NCI-H1436 treated with DMSO at 0.1 percent for 48 hours (cell line): ENCODE data around the gene DOK7.

Experiments
- DNase-seq: peaks from one replicate; lab custom pipeline; 2025; lab: John Stamatoyannopoulos, UW

DOK7 gene

GRCh38 chr4:3463556-3464348, 646 bp downstream of the DOK7 start:
- DNase-seq, result no peak

GRCh38 chr4:3464349-3464905, 1.3 kb downstream of the DOK7 start:
- DNase-seq, result no peak

DNA sequence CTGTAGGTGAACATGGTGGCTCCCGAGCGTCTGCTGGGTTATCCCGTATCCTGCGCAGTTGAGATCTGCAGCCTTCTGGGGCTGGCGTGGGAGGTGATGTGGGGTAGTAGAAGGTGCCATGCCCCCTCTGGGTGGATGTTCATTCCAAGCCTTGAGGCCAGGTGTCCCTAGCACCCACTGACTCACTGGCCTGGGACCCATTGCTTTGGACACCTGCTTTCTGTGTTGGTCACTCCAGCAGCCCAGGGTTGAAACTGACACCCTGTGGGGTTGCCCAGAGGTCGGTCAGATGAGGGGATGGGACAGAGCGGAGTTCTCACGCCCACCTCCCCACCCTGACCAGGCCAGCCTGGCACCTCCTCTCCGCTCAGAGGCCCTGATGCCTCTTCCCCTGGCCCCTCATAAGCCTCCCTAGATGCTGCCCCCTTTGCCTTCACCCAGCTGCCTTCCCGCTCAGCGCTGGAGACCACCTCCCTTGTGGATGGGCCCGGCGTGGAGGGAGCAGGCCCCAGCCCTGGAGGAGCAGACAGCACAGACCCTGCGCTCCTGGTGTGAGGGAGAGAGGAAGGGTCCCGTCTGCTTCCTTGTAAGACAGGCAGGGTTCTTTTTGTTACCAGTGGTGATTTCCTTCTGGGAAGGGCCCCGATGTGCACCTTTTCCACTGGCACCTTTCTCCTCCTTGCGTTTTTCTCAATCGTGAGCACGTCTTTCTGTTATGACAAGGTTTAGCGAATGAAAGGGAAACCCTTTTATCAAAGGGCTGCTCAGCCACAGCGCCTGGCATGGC, 2.0 kb downstream of the DOK7 start:
- no peak for DNase-seq

- DNase-seq, result no peak
Measured at GRCh38 chr4:3465698-3466671, 2.9 kb downstream of the DOK7 start.

GRCh38 chr4:3466691-3467600, 3.8 kb downstream of the DOK7 start:
- no peak for DNase-seq

DNA sequence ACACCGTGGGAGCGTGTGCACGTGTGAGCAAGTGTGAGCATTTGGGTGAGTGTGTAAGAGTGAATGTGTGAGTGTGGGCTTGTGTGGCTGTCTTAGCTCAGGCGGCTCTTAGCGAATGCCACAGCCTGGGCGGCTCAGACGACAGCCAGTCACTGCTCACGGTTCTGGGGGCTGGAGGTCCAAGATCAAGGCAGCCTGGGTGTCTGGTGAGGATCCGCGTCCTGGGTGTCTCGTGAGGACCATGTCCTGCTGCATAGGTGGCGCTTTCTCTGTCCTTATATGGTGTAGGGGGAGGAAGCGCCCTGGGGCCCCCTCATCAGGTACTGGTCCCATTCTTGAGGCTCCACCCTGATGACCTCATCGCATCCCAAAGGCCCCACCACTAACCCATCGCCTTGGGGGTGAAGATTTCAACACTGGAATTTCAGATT, 4.5 kb downstream of the DOK7 start:
- no peak for DNase-seq

DNA sequence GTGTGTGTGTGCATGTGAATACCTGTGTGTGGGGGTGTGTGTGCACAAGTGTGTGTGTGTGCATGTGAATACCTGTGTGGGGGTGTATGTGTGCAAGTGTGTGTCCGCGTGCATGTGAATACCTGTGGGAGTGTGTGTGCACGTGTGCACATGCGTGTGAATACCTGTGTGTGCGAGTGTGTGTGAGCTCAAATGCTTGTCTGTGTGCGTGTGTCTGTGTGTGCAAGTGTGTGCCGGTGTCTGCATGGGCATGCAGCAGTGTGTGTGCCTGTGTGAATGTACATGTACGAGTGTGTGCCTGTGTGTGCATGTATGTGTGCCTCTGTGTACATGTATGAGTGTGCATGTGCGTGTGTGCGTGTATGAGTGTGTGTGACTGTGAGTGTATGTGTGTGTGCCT, 5.0 kb downstream of the DOK7 start:
- DNase-seq, result no peak

- no peak for DNase-seq
Measured at GRCh38 chr4:3468804-3469203, 5.7 kb downstream of the DOK7 start.

DNA sequence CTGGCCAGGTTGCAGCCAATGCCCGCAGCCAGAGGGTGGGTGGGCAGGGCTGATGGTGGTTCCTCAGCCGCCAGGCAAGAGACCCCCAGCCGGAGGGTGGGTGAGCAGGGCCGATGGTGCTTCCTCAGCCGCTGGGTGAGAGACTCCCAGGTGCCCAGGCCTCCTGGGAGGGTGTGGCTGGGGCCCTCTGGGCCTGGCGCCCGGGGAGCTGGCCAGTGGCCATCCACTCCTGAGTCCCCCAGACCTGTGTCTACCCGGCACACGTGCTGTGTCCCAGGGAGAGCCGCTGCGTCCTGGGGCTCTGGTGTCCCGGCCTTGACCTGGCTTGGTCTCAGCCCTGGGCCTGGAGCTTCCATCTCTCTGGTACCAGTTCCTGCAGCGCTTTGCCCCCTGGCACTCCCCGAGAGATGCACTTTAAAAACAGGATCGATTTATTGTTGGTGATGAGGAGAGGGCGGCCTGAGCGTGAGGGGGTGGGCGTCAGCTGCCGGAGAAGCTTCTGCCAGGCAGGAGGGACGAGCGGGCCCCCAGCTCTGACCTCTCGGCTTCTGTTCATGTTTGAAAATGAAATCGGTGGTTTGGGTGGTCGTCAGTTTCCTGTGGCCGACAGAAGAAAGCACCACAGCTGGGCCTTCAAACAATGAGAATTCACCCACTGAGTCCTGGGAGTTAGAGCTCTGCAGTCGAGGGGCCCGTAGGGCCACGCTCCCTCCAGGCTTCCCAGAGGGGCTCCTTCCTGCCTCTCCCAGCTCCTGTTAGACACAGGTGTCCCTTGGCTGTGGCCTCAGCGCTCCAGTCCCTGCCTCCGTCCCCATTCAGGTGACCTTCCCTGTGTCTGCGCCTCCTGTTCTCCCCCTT, 6.5 kb downstream of the DOK7 start:
- DNase-seq, result no peak

DNA sequence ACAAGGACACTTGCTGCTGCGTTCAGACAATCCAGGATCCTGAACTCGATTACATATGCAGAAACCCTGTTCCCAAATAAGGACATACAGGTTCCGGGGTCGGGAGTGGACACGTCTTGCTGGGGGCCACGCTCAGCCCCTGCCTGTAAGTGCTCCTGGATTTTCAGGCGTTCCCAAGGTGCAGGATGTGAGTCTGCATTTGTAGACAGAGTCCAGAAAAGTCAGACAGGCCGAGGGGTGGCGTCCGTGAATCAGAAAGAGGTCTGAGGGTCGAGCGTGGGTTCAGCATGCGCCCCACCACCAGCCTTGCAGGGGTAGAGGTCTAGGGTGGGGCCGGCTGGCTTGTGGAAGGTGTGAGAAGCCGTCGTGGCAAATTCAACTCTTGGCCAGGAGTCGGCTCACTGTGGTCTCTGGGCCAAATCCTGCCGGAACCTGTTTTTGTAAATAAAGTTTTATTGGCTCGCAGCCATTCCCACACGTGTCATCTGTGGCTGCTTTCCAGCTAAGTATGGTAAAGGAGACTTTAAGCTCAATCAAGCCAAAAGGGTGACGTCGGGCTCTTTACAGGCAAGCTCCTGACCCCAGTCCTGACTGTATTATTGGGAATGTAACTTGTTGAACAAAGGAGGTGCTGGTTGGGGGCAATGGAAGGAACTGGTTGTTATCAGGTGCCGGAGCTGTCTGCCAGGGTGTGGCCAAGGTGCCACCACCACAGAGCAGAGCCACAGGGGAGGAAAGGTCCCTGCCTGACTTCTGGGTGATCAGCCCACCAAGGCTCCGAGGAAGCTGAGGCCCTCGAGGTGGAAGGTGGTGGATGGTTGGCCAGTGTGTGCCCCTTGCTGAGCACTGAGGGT, 7.4 kb downstream of the DOK7 start:
- no peak for DNase-seq

DNA sequence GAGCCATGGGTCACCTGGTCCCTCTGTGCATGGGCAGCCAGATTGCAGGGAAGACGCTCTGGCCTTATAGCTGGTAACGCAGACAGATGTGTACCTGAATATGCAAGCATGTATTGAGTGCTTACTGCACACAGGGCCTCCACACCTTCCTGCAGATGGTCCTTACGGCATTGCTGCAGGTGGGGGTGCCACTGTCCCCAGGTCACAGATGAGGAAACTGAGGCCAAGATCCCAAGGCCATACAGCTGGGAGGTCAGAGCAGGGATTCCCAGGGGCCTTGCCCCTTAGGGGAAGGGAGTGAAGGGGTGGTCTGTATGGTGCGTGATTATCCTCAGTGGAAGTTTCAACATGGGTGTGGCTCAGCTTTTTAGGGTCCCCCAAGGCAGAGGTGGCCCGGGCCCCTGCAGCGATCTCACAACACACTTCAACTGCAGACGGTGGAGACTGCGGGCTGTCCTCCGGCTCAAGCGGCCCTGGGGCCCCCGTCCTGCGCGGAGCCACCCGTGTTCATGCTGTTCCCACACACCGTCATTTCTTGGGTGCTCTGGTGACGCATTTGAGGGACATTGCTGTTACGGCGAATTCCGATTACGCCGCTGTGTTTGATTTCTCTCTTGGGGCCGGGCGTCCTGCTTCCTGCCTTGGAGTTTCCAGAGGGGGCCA, 8.1 kb downstream of the DOK7 start:
- no peak for DNase-seq

DNA sequence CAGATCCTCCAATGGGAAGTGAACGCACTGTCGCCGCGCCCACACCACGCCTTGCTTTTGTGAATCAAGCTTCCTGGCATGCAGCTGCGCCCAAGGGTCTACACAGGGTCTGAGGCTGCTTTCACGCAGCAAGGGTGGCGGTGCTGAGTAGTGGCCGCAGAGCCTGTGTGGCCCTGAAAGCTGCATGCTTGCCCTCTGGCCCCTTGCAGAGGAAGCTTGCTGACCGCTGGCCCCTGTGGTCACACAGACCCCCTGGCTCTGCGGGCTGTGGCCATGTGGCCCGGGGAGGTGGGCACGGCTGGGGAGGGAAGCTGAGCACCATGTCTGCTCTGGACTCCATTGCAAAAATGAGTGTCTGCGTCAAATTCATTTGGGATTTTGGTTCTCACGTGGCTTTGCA, 8.8 kb downstream of the DOK7 start:
- no peak for DNase-seq

DNA sequence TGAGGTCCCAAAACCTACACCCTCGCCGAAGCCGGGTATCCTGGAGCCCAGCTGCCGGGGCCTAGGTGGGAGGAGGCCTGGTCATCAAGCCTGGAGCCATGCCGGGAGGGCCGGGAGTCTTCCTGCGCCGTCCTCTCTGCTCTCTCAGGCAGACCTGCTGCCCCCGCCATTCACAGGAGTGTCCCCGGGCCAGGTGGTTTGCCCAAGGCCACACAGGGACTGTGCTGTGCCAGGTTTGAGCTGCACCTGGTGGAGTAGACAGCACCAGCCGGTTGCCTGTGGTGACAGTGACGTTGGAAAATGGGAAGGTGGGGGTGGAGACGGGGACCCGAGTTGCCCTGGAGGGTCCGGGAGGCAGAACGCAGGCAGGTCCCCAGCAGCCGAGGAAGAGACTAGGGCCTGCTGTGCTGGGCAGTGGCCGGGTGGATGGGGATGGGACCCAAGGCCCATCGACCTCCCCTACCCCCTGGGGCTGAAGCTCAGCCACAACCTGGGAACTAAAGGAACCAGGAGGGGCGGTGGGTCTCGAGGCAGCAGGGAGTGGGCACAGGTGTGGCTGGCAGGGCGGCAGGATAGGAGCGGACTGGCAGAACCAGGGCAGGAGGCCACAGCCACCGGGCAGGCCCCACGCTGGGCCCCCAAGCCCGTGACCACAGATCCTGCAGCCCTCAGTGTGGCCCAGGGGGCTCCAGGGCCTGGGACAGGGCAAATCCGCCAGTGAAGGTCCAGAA, 9.5 kb downstream of the DOK7 start:
- DNase-seq, result no peak

DNA sequence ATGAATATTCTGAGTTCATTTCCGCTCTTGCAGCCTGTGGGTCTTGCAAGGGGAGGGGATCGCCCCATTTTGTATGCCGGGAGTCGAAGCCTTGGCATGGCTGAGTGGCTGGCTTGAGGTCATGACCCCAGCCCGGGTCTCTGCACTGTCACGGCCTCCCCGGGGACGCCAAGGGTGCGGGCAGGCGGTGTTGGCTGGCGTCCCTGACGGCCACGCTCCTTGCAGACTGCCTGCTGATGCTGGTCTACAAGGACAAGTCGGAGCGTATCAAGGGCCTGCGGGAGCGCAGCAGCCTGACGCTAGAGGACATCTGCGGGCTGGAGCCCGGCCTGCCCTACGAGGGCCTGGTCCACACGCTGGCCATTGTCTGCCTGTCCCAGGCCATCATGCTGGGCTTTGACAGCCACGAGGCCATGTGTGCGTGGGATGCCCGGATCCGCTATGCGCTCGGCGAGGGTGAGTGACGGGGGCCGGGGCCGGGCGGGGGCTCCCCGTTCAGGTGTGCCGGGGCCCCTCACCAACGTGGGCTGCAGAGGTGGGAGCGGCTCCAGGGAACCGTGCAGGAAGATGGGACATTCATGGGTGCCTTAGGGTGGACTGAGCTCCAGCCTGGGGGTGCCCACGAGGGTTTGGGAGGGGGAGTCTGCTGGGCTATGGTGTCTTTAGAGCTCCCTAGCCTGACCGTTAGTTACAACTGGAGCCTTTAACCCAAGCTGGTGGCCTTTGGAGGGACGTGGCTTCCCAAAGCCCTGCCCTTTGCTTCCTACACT, 10.3 kb downstream of the DOK7 start:
- DNase-seq, result no peak

- DNase-seq, result no peak
Measured at GRCh38 chr4:3473996-3474765, 11.1 kb downstream of the DOK7 start.
